ENCODE data around the gene PLEKHG1.
A peak's percentile ranks its signal among the peaks of the same experiment; 100 is the strongest.

Gene PLEKHG1

GRCh38 chr6:150599199-150600009 lies at the start of gene PLEKHG1:
Gene PLEKHG1 (plus strand): TSS chr6:150599885. CDS start chr6:150733682, 133,797 bp downstream.
- H3K4me3 ChIP-seq (ENCODE audit: low read depth, low read length), result peak within 1 kb of the TSS; percentile 53
- TF ChIP-seq CTCF (conservative IDR thresholded peaks at IDR 0.05; ENCODE audit: low read depth, low read length), result no peak
- DNase-seq (ENCODE audit: low read depth), result peak; percentile 36

GRCh38 chr6:150550244-150550643 lies 49.4 kb upstream of the PLEKHG1 start:
- H3K4me3 ChIP-seq (ENCODE audit: low read depth, low read length), result no peak overlapping the region

GRCh38 chr6:150557043-150557599 lies 42.6 kb upstream of the PLEKHG1 start:
- no peak for DNase-seq (ENCODE audit: low read depth)
- H3K4me3 ChIP-seq (ENCODE audit: low read depth, low read length), result no peak overlapping the region
- TF ChIP-seq CTCF (conservative IDR thresholded peaks at IDR 0.05; ENCODE audit: low read depth, low read length), result no peak

More at GRCh38 chr6:150550244-150550643, 49.4 kb upstream of the PLEKHG1 start:
- no peak for DNase-seq (ENCODE audit: low read depth)
- no peak for TF ChIP-seq CTCF (conservative IDR thresholded peaks at IDR 0.05; ENCODE audit: low read depth, low read length)

- no peak for DNase-seq (ENCODE audit: low read depth)
- no peak for TF ChIP-seq CTCF (conservative IDR thresholded peaks at IDR 0.05; ENCODE audit: low read depth, low read length)
- H3K4me3 ChIP-seq (ENCODE audit: low read depth, low read length), result no peak overlapping the region
These were observed 39.4 kb upstream of the PLEKHG1 start for GRCh38 chr6:150560004-150560883.

- TF ChIP-seq CTCF (conservative IDR thresholded peaks at IDR 0.05; ENCODE audit: low read depth, low read length), result no peak
- no peak overlapping the region for H3K4me3 ChIP-seq (ENCODE audit: low read depth, low read length)
- no peak for DNase-seq (ENCODE audit: low read depth)
These were observed 38.8 kb upstream of the PLEKHG1 start for GRCh38 chr6:150560884-150561219.

GRCh38 chr6:150565945-150566344 lies 33.7 kb upstream of the PLEKHG1 start:
- no peak for TF ChIP-seq CTCF (conservative IDR thresholded peaks at IDR 0.05; ENCODE audit: low read depth, low read length)
- no peak overlapping the region for H3K4me3 ChIP-seq (ENCODE audit: low read depth, low read length)
- DNase-seq (ENCODE audit: low read depth), result no peak

Data from choroid plexus epithelial cell (primary cell).